ENCODE results near the gene MRPS25.

DNA sequence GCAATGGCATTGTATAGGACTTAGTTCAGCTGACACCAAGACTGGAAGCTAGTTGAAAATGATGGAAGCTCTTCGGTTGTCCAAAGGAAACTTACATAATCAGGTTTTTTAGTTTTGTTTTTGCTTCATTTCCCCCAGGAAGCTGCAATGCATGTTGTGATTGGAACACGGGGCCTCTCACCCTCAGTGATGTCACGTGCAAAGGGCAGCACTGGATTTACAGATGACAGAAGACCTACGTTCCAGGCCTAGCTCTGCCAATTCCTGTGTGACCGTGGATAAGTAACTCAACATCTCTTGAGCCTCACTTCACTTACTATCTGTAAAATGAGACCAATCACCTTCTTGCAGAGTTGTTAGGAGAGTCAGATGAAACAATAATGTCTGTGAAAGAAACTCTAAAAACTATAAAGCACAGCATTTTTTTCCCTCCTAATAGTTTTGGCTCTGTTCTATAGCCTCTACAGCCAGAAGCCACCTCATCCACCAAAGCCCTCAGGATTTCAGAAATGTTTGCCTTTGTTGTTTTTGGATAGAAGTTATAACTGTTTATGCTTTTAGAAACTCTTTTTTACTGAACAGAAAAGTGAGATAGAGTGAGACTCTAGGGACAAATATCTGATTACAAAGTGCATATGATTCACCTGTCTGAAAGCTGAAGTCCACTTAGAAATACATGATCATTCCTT, 29.2 kb upstream of the MRPS25 start:
- TF ChIP-seq, protein P1, sequence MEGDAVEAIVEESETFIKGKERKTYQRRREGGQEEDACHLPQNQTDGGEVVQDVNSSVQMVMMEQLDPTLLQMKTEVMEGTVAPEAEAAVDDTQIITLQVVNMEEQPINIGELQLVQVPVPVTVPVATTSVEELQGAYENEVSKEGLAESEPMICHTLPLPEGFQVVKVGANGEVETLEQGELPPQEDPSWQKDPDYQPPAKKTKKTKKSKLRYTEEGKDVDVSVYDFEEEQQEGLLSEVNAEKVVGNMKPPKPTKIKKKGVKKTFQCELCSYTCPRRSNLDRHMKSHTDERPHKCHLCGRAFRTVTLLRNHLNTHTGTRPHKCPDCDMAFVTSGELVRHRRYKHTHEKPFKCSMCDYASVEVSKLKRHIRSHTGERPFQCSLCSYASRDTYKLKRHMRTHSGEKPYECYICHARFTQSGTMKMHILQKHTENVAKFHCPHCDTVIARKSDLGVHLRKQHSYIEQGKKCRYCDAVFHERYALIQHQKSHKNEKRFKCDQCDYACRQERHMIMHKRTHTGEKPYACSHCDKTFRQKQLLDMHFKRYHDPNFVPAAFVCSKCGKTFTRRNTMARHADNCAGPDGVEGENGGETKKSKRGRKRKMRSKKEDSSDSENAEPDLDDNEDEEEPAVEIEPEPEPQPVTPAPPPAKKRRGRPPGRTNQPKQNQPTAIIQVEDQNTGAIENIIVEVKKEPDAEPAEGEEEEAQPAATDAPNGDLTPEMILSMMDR (optimal IDR thresholded peaks at IDR 0.05 in 1 of 3, IDR thresholded peaks at IDR 0.05 in 1 of 3, conservative IDR thresholded peaks at IDR 0.05 in 1 of 3; ENCODE audit: extremely low read depth in 1 of 3, insufficient read depth in 2 of 3, low read length in 3 of 3), result no peak
- no peak for TF ChIP-seq EZH2 (IDR thresholded peaks at IDR 0.05; ENCODE audit: low read length)

All from keratinocyte (primary cell).